Panc1 (cell line): ENCODE results near the gene BRK1. TPM values are rescaled to one million over a fixed set of nuclear protein-coding genes. Genes with fewer than 3 reads are reported as not detected.

Experiments used
- ATAC-seq: fragments of 200-7000 bp; cut with Tn5 transposase; 2 replicates; pipeline ENCODE4 v1.9.1; 2020; ENCODE audit warnings: mild to moderate bottlenecking, moderate library complexity
- BruUV-seq: library from RNA; stranded (reverse); fragments of 400-500 nt; replicated peaks from 2 replicates; lab custom pipeline; 2021; lab: Mats Ljungman, UMichigan
- CTCF ChIA-PET: fragments of 300-600 bp; sonication (Branson Sonifier 250); formaldehyde crosslinking; loops from one replicate; lab custom pipeline; 2022; ENCODE audit warnings: antibody characterized with exemption; lab: Charles Lee
- POLR2A ChIA-PET: fragments of 300-600 bp; sonication (Branson Sonifier 250); formaldehyde crosslinking; loops from one replicate; lab custom pipeline; 2022; ENCODE audit warnings: antibody characterized with exemption; lab: Charles Lee
- DNase-seq: peaks from one replicate; pipeline ENCODE4 v3.0.0-alpha.2; 2010; ENCODE audit warnings: low read depth, low spot score
- H3K27ac ChIP-seq: 2 replicates; pipeline ENCODE4 v1.5.1; 2011; ENCODE audit warnings: mild to moderate bottlenecking, low read length, inconsistent platforms
- H3K27me3 ChIP-seq: fragments of 200-500 bp; sonication (Bioruptor generic); 2 replicates; pipeline ENCODE4 v1.6.0; 2014; ENCODE audit warnings: low read length, inconsistent platforms; ENCODE audit not compliant: control insufficient read depth, insufficient read depth
- H3K36me3 ChIP-seq: fragments of 200-500 bp; sonication (Bioruptor generic); 2 replicates; pipeline ENCODE4 v1.5.1; 2014; ENCODE audit warnings: inconsistent platforms, mild to moderate bottlenecking, low read length, moderate library complexity; ENCODE audit not compliant: control insufficient read depth, insufficient read depth
- H3K4me1 ChIP-seq: 2 replicates; pipeline ENCODE4 v1.5.1; 2011; ENCODE audit warnings: inconsistent platforms, mild to moderate bottlenecking, low read length, moderate library complexity; ENCODE audit not compliant: control insufficient read depth, insufficient read depth
- H3K4me3 ChIP-seq, 2 experiments: 2 replicates each; pipeline ENCODE4 v1.5.1; 2011 to 2012; ENCODE audit warnings: low read depth in 2 of 2, low read length in 2 of 2, mild to moderate bottlenecking in 2 of 2, inconsistent platforms in 1 of 2, moderate library complexity in 1 of 2
- H3K9me3 ChIP-seq: fragments of 200-500 bp; sonication (Bioruptor generic); 2 replicates; pipeline ENCODE4 v1.5.1; 2014; ENCODE audit warnings: low read depth, mild to moderate bottlenecking, inconsistent platforms, low read length, moderate library complexity; ENCODE audit not compliant: control insufficient read depth, insufficient read depth
- CTCF ChIP-seq: fragments of 450-650 bp; IDR thresholded peaks from 2 replicates; pipeline ENCODE4 v1.5.1; 2017; ENCODE audit warnings: mild to moderate bottlenecking
- POLR2AphosphoS5 ChIP-seq: IDR thresholded peaks from 2 replicates; pipeline ENCODE4 v1.6.1; 2012; ENCODE audit warnings: mild to moderate bottlenecking, low read depth, low read length, moderate library complexity
- REST ChIP-seq, 2 experiments: IDR thresholded peaks; 2 replicates each; pipeline ENCODE4 v1.6.1; 2011 to 2012; ENCODE audit warnings: low read depth in 2 of 2, control low read depth in 1 of 2, low read length in 1 of 2, mild to moderate bottlenecking in 1 of 2, moderate library complexity in 1 of 2; ENCODE audit not compliant: insufficient read depth in 1 of 2
- SIN3A ChIP-seq: IDR thresholded peaks from 2 replicates; pipeline ENCODE4 v1.6.1; 2012; ENCODE audit warnings: low read depth, mild to moderate bottlenecking, low read length, moderate library complexity, borderline replicate concordance; ENCODE audit not compliant: insufficient read depth
- TCF7L2 ChIP-seq: IDR thresholded peaks from 2 replicates; pipeline ENCODE4 v1.6.1; 2011; ENCODE audit warnings: mild to moderate bottlenecking, low read depth, low read length, inconsistent platforms
- in situ Hi-C: cut with HindIII; loops from 2 replicates; pipeline ENCODE4 v1.10.0; 2016; ENCODE audit warnings: low sequenced_read_pairs, low pct_unique_long_range_greater_than_20kb
- intact Hi-C: fragments of 100-400 bp; cut with micrococcal nuclease; formaldehyde crosslinking; loops from one replicate; pipeline ENCODE4 v1.10.0; 2022; ENCODE audit not compliant: unreplicated experiment
- total RNA-seq: library from RNA; stranded (reverse); gene quantifications from one replicate; pipeline ENCODE4 v1.2.1, GENCODE V29; 2021; ENCODE audit not compliant: unreplicated experiment

The BRK1 gene
- total RNA-seq, 1 experiment from 2014 or later = 81.9 TPM

- ChIA-PET POLR2A (interaction anchor here (0.6 kb wide), 1 partner anchor 12 kb away, joined by 5 read pairs; no protein-coding TSS in a partner anchor), CTCF (no interaction called here)
- in situ Hi-C loops = no loop called here
- H3K9me3 ChIP-seq = no peaks in the 10 kb centered on the region
- TF ChIP-seq REST (IDR thresholded peaks at IDR 0.05; ENCODE audit: insufficient read depth in 1 of 2, low read depth in 2 of 2, low read length in 1 of 2) = no peak
- H3K4me3 ChIP-seq = no peak overlapping the region
- no peak overlapping the region for H3K27ac ChIP-seq
- H3K4me1 ChIP-seq = no peaks in the 10 kb centered on the region
- peaks cover 2% of the 10 kb centered on the region; the same call in 1 of the 2 replicates for H3K36me3 ChIP-seq
- no TSS peak for BruUV-seq
- ATAC-seq = no peak
- no peak for DNase-seq
- H3K27me3 ChIP-seq = no peaks in the 10 kb centered on the region
- intact Hi-C loops = no loop called here
These were observed 16.4 kb upstream of the BRK1 start for GRCh38 chr3:10099041-10099440.

GRCh38 chr3:10106919-10107318 lies 8.6 kb upstream of the BRK1 start:
- POLR2A ChIA-PET = no interaction called here
- DNase-seq (no peak), ATAC-seq (no peak)
- Histone ChIP-seq H3K27ac (no peak overlapping the region), H3K9me3 (no peaks in the 10 kb centered on the region), H3K36me3 (no peaks in the 10 kb centered on the region), H3K27me3 (no peaks in the 10 kb centered on the region), H3K4me3 (no peak overlapping the region), H3K4me1 (no peaks in the 10 kb centered on the region)
- CTCF ChIA-PET = no interaction called here
- intact Hi-C loops (no loop called here), in situ Hi-C loops (no loop called here)
- no peak for TF ChIP-seq TCF7L2
- no peak for TF ChIP-seq POLR2AphosphoS5
- no peak for TF ChIP-seq SIN3A
- TF ChIP-seq REST (IDR thresholded peaks at IDR 0.05; ENCODE audit: insufficient read depth in 1 of 2, low read depth in 2 of 2, low read length in 1 of 2) = no peak
- TF ChIP-seq CTCF = no peak
- no TSS peak for BruUV-seq
